WTC11 (cell line): ENCODE data around the gene BPIFA3.

ENCODE experiments used
- ELF4 ChIP-seq: sonication (generic); formaldehyde crosslinking; IDR thresholded peaks from 2 replicates; pipeline ENCODE4 v1.8.1; 2022; ENCODE audit warnings: low read depth, mild to moderate bottlenecking, moderate library complexity, missing genetic modification reagents
- FOXP4 ChIP-seq: sonication (generic); formaldehyde crosslinking; IDR thresholded peaks from 2 replicates; pipeline ENCODE4 v1.8.0; 2022; ENCODE audit warnings: mild to moderate bottlenecking, missing genetic modification reagents
- KAT7 ChIP-seq: sonication (generic); formaldehyde crosslinking; IDR thresholded peaks from 2 replicates; pipeline ENCODE4 v1.8.1; 2023; ENCODE audit warnings: missing genetic modification reagents, mild to moderate bottlenecking, borderline replicate concordance
- SMAD3 ChIP-seq: sonication (generic); formaldehyde crosslinking; IDR thresholded peaks from 2 replicates; pipeline ENCODE4 v1.8.0; 2022; ENCODE audit warnings: missing genetic modification reagents, mild to moderate bottlenecking, borderline replicate concordance
- SMAD4 ChIP-seq: sonication (generic); formaldehyde crosslinking; IDR thresholded peaks from 2 replicates; pipeline ENCODE4 v1.8.0; 2022; ENCODE audit warnings: mild to moderate bottlenecking, missing genetic modification reagents
- TCF7 ChIP-seq: sonication (generic); formaldehyde crosslinking; IDR thresholded peaks from 2 replicates; pipeline ENCODE4 v1.8.0; 2022; ENCODE audit warnings: mild to moderate bottlenecking, low read depth, missing genetic modification reagents, moderate library complexity
- USF1 ChIP-seq: sonication (generic); formaldehyde crosslinking; IDR thresholded peaks from 2 replicates; pipeline ENCODE4 v1.8.0; 2022; ENCODE audit warnings: mild to moderate bottlenecking, missing genetic modification reagents
- ZNF121 ChIP-seq: sonication (generic); formaldehyde crosslinking; IDR thresholded peaks from 2 replicates; pipeline ENCODE4 v1.8.0; 2023; ENCODE audit warnings: missing genetic modification reagents
- ZNF263 ChIP-seq: sonication (generic); formaldehyde crosslinking; IDR thresholded peaks from 2 replicates; pipeline ENCODE4 v1.8.1; 2022; ENCODE audit warnings: low read depth, mild to moderate bottlenecking, moderate library complexity, missing genetic modification reagents
- ZNF317 ChIP-seq: sonication (generic); formaldehyde crosslinking; IDR thresholded peaks from 2 replicates; pipeline ENCODE4 v1.8.1; 2023; ENCODE audit warnings: low read depth, mild to moderate bottlenecking, moderate library complexity, missing genetic modification reagents, borderline replicate concordance
- TF ChIP-seq, protein P1 (sequence below): fragments of 200-600 bp; IDR thresholded peaks from 2 replicates; pipeline ENCODE4 v1.8.0; 2022; ENCODE audit warnings: antibody characterized with exemption

GRCh38 chr20:33272155-33272873 is 55.2 kb downstream of the BPIFA3 start:
- TF ChIP-seq, protein P1, sequence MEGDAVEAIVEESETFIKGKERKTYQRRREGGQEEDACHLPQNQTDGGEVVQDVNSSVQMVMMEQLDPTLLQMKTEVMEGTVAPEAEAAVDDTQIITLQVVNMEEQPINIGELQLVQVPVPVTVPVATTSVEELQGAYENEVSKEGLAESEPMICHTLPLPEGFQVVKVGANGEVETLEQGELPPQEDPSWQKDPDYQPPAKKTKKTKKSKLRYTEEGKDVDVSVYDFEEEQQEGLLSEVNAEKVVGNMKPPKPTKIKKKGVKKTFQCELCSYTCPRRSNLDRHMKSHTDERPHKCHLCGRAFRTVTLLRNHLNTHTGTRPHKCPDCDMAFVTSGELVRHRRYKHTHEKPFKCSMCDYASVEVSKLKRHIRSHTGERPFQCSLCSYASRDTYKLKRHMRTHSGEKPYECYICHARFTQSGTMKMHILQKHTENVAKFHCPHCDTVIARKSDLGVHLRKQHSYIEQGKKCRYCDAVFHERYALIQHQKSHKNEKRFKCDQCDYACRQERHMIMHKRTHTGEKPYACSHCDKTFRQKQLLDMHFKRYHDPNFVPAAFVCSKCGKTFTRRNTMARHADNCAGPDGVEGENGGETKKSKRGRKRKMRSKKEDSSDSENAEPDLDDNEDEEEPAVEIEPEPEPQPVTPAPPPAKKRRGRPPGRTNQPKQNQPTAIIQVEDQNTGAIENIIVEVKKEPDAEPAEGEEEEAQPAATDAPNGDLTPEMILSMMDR: no peak
- no peak for TF ChIP-seq USF1 (CRISPR knock-in tag)
- no peak for TF ChIP-seq KAT7 (CRISPR knock-in tag)
- no peak for TF ChIP-seq ELF4
- no peak for TF ChIP-seq ZNF121
- no peak for TF ChIP-seq ZNF263
- TF ChIP-seq TCF7 (CRISPR knock-in tag): no peak
- TF ChIP-seq ZNF317 (CRISPR knock-in tag): no peak
- TF ChIP-seq FOXP4 (CRISPR knock-in tag): no peak
- TF ChIP-seq SMAD3 (CRISPR knock-in tag): no peak
- TF ChIP-seq SMAD4 (CRISPR knock-in tag): no peak
